Endothelial cell of umbilical vein (primary cell): ENCODE data around the gene CD40.
A peak's percentile ranks its signal among the peaks of the same experiment; 100 is the strongest.

Experiments used
- EZH2 ChIP-seq: IDR thresholded peaks from 2 replicates; pipeline ENCODE4 v1.6.1; 2012; ENCODE audit warnings: borderline replicate concordance, low read depth, mild to moderate bottlenecking, moderate library complexity, low read length, inconsistent platforms; ENCODE audit not compliant: severe bottlenecking
- FOS ChIP-seq: IDR thresholded peaks from 2 replicates; pipeline ENCODE4 v1.6.1; 2011; ENCODE audit warnings: mild to moderate bottlenecking, low read length, moderate library complexity, borderline replicate concordance; ENCODE audit not compliant: insufficient read depth
- JUN ChIP-seq: IDR thresholded peaks from 2 replicates; pipeline ENCODE4 v1.6.1; 2011; ENCODE audit warnings: borderline replicate concordance, low read depth; ENCODE audit not compliant: insufficient read length, insufficient read depth
- MYC ChIP-seq: IDR thresholded peaks from one replicate; pipeline ENCODE4 v1.6.1; 2011; ENCODE audit warnings: mild to moderate bottlenecking, low read depth, low read length
- POLR2A ChIP-seq: IDR thresholded peaks from 2 replicates; pipeline ENCODE4 v1.6.1; 2012; ENCODE audit warnings: low read depth, mild to moderate bottlenecking, control low read depth, low read length
- POLR2AphosphoS5 ChIP-seq: IDR thresholded peaks from 2 replicates; pipeline ENCODE4 v1.6.1; 2012; ENCODE audit warnings: low read depth, mild to moderate bottlenecking, control low read depth, low read length, moderate library complexity; ENCODE audit not compliant: insufficient read depth
- TF ChIP-seq, protein P1 (sequence below): IDR thresholded peaks from 2 replicates; pipeline ENCODE4 v1.6.1; 2011; ENCODE audit not compliant: insufficient read depth, insufficient read length
- TF ChIP-seq, protein P2 (sequence below), 2 donors: IDR thresholded peaks; 1 replicate in 1 of 2; 2 replicates in 1 of 2; pipeline ENCODE4 v1.5.1; 2011; ENCODE audit warnings: low read length in 2 of 2, mild to moderate bottlenecking in 2 of 2, moderate library complexity in 2 of 2, control low read depth in 1 of 2, inconsistent platforms in 1 of 2, low read depth in 1 of 2; ENCODE audit not compliant: insufficient read depth in 1 of 2; ENCODE audit errors: extremely low read depth in 1 of 2

DNA sequence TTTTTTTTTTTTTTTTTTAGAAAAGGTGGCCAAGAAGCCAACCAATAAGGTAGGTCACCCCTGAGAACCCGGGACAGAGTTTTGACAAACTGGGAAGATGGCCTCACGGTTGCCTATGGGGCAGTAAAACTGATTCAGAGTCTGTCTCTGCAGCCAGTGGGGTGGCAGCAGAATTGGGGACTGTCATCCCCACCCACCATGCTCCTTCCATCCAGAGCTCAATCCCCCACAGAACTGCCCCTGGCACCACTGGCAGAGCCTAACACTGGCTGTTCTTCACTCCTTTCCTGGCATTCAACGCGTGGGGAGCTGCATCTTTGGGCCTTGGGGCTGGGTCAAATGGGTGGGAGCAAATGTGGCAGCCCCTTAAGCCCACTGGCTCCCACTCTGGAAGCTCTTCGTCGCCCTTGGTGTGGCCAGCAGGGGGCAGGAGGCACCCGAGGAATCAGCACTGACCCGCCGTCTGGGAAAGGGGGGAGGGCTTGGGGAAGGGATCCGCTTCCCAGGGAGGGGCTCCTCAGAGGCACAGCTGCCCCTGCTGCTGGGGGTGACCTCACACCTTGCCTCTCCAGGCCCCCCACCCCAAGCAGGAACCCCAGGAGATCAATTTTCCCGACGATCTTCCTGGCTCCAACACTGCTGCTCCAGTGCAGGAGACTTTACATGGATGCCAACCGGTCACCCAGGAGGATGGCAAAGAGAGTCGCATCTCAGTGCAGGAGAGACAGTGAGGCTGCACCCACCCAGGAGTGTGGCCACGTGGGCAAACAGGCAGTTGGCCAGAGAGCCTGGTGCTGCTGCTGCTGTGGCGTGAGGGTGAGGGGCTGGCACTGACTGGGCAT is 10.4 kb downstream of the CD40 start:
- TF ChIP-seq, protein P1, sequence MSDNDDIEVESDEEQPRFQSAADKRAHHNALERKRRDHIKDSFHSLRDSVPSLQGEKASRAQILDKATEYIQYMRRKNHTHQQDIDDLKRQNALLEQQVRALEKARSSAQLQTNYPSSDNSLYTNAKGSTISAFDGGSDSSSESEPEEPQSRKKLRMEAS, result no peak
- TF ChIP-seq POLR2A (no peak), POLR2AphosphoS5 (no peak), EZH2 (no peak), MYC (no peak), FOS (no peak), JUN (no peak)
- TF ChIP-seq, protein P2, sequence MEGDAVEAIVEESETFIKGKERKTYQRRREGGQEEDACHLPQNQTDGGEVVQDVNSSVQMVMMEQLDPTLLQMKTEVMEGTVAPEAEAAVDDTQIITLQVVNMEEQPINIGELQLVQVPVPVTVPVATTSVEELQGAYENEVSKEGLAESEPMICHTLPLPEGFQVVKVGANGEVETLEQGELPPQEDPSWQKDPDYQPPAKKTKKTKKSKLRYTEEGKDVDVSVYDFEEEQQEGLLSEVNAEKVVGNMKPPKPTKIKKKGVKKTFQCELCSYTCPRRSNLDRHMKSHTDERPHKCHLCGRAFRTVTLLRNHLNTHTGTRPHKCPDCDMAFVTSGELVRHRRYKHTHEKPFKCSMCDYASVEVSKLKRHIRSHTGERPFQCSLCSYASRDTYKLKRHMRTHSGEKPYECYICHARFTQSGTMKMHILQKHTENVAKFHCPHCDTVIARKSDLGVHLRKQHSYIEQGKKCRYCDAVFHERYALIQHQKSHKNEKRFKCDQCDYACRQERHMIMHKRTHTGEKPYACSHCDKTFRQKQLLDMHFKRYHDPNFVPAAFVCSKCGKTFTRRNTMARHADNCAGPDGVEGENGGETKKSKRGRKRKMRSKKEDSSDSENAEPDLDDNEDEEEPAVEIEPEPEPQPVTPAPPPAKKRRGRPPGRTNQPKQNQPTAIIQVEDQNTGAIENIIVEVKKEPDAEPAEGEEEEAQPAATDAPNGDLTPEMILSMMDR (IDR thresholded peaks at IDR 0.05; ENCODE audit: extremely low read depth in 1 of 2, insufficient read depth in 1 of 2, low read depth in 1 of 2, low read length in 2 of 2), result peak; percentile 61 to 82
